ENCODE results near the gene SKI. TPM values are rescaled to one million over a fixed set of nuclear protein-coding genes. Genes with fewer than 3 reads are reported as not detected.

The SKI gene
- total RNA-seq, 1 donor from 2014 or later: 116 TPM

DNA sequence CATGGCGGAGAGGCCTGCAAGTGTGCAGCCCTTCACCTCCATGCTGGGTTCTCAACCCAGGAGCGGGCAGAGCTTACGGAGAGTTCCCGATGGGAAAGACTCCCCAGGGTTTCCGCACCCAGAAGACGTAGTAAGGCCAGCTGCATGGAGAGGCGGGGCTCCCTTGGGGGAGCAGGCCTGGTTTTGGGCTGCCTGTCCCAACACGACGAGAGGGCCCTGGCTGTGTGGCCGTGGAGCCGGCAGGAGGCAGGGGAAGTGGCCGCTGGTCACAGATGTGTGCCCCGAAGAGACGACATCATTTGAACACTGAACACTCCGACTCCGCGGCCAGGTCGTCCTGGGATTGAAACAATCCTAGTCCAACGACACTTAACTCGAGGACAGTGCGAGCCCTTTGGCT is 106.2 kb downstream of the SKI start:
- no peaks in the 10 kb centered on the region for H3K9me3 Mint-ChIP-seq (ENCODE audit: low read depth)
- TF ChIP-seq, protein P1, sequence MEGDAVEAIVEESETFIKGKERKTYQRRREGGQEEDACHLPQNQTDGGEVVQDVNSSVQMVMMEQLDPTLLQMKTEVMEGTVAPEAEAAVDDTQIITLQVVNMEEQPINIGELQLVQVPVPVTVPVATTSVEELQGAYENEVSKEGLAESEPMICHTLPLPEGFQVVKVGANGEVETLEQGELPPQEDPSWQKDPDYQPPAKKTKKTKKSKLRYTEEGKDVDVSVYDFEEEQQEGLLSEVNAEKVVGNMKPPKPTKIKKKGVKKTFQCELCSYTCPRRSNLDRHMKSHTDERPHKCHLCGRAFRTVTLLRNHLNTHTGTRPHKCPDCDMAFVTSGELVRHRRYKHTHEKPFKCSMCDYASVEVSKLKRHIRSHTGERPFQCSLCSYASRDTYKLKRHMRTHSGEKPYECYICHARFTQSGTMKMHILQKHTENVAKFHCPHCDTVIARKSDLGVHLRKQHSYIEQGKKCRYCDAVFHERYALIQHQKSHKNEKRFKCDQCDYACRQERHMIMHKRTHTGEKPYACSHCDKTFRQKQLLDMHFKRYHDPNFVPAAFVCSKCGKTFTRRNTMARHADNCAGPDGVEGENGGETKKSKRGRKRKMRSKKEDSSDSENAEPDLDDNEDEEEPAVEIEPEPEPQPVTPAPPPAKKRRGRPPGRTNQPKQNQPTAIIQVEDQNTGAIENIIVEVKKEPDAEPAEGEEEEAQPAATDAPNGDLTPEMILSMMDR (IDR thresholded peaks at IDR 0.05): no peak

DNA sequence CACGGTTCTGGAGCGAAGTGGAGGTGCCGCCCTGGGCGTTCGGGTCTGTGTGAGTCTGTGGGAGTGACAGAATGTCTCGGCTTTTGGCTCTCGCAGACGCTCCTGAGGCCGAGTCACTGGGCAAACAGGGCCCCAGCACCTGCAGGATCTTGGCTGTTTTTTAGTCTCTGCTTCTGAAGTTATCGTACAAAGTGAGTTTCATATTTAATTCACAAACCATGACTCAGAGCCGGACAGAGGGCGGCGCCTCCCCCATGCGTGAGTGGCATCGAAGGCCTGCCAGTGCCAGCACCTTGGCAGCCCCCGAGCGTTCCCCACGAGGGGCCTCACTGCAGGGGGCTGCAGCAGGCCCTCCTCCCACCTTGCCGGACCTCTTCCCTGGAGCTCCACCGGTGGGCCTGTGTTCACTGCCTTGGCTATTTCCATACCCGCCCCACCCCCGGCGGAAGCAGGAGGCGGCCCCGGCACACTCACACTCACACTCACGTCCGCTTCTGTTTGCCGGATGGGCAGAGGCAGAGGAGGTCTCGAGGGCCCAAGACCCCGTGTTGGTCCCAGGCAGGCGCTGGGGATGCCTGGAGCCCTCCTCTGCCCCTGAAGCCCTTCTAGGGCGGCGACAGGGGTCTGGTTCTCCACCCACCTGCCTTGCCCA is 106.9 kb downstream of the SKI start:
- H3K36me3 Mint-ChIP-seq (ENCODE audit: low read depth): no peaks in the 10 kb centered on the region
- peaks cover 27% of the 10 kb centered on the region for H3K4me1 Mint-ChIP-seq (ENCODE audit: low read depth)
- H3K27me3 Mint-ChIP-seq (ENCODE audit: low read depth): no peaks in the 10 kb centered on the region
- H3K9me3 Mint-ChIP-seq (ENCODE audit: low read depth): no peaks in the 10 kb centered on the region
- no peak overlapping the region for H3K4me3 Mint-ChIP-seq (ENCODE audit: unreplicated experiment)
- peak overlapping the region; percentile 49 for H3K27ac Mint-ChIP-seq (ENCODE audit: unreplicated experiment)
- no peak for DNase-seq (ENCODE audit: low spot score)
- TF ChIP-seq, protein P1 (IDR thresholded peaks at IDR 0.05): no peak

More for the DNA sequence above, 106.2 kb downstream of the SKI start:
- H3K27me3 Mint-ChIP-seq (ENCODE audit: low read depth): no peaks in the 10 kb centered on the region
- no peak overlapping the region for H3K4me3 Mint-ChIP-seq (ENCODE audit: unreplicated experiment)
- peak overlapping the region; percentile 49 for H3K27ac Mint-ChIP-seq (ENCODE audit: unreplicated experiment)
- no peak for DNase-seq (ENCODE audit: low spot score)
- peaks cover 27% of the 10 kb centered on the region for H3K4me1 Mint-ChIP-seq (ENCODE audit: low read depth)
- H3K36me3 Mint-ChIP-seq (ENCODE audit: low read depth): no peaks in the 10 kb centered on the region

DNA sequence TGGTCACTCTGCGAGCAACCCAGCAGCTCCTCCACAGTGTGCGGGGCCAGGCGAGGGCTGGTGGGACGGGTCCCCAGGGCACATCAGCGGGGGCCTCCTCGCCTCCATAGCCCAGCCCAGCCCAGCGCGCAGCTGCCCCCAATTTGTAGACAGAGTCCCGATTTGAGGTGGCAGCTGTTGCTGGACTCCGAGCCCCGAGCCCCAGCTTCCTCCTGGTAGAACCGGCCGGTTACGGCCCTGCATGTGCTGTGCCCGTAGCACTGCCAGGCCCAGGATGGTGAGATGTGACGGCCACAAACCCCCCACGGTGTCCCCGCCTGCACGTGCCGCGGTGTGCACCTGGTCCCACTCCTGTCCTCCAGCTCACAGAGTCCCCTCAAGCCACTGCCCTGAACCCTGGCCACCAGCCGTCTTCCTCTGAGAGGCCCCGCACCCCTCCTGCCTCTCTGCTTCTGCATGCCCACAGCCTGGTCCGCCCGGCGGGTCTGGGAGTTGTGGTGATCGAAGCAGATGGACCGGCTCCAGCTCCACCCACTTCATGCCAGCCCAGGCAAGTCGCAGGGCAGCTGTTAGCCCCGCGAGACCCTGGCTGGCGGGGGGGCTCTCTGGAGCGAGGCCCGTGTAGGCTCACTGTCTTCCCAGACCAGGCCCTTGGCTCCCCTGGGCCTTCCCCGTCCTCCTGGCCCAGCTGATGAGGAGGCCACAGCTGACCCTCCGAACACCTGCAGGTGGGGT is 107.8 kb downstream of the SKI start:
- Mint-ChIP-seq H3K4me1 (ENCODE audit: low read depth) (peaks cover 19% of the 10 kb centered on the region), H3K27me3 (ENCODE audit: low read depth) (no peaks in the 10 kb centered on the region), H3K27ac (ENCODE audit: unreplicated experiment) (no peak overlapping the region), H3K9me3 (ENCODE audit: low read depth) (no peaks in the 10 kb centered on the region), H3K4me3 (ENCODE audit: unreplicated experiment) (no peak overlapping the region), H3K36me3 (ENCODE audit: low read depth) (no peaks in the 10 kb centered on the region)
- TF ChIP-seq, protein P1 (IDR thresholded peaks at IDR 0.05): no peak
- DNase-seq (ENCODE audit: low spot score): no peak

DNA sequence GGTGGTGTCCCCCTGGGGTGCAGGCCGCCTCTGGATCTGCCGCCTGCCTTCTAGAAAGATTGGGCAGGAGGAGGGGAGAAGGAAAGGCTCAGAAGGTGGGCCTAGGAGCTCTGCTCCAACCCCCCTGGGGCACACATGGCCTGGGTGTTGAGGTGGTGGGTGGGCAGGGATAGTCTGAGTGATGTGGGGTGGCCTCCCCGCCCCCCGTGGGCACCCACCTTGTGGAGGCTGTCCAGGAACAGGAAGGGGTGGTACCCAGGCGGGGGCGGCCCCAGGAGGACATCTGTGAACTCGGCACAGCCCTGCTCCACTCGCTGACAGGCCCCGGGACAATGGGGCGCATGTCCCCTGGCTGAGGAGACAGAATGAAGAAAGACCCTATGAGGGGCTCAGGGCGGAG is 108.4 kb downstream of the SKI start:
- Mint-ChIP-seq H3K36me3 (ENCODE audit: low read depth) (no peaks in the 10 kb centered on the region), H3K27ac (ENCODE audit: unreplicated experiment) (no peak overlapping the region), H3K27me3 (ENCODE audit: low read depth) (no peaks in the 10 kb centered on the region), H3K9me3 (ENCODE audit: low read depth) (no peaks in the 10 kb centered on the region), H3K4me3 (ENCODE audit: unreplicated experiment) (no peak overlapping the region), H3K4me1 (ENCODE audit: low read depth) (peaks cover 17% of the 10 kb centered on the region)
- DNase-seq (ENCODE audit: low spot score): no peak
- TF ChIP-seq, protein P1 (IDR thresholded peaks at IDR 0.05): no peak

DNA sequence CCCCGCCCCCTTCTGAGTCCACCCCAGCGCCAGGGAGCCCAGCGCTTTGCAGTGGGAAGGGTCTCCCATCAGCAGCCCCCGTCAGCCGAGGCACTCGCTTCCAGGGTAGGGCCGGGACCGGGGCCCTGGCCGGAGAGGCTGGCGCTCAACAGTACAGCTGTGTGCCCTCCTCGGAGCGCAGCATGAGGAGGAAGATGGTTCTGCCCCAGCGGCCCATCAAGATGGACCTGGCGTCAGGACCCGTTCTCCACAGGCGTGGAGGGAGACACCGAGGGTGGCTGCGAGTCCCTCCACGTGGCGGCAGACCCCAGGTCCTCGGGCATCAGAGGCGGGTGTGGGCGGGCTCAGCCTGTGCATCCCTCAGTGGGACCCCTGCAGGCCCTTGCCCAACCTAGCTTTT is 109.0 kb downstream of the SKI start:
- no peak for DNase-seq (ENCODE audit: low spot score)
- Mint-ChIP-seq H3K27me3 (ENCODE audit: low read depth) (no peaks in the 10 kb centered on the region), H3K27ac (ENCODE audit: unreplicated experiment) (no peak overlapping the region), H3K9me3 (ENCODE audit: low read depth) (no peaks in the 10 kb centered on the region), H3K4me3 (ENCODE audit: unreplicated experiment) (no peak overlapping the region), H3K4me1 (ENCODE audit: low read depth) (peaks cover 17% of the 10 kb centered on the region), H3K36me3 (ENCODE audit: low read depth) (no peaks in the 10 kb centered on the region)
- TF ChIP-seq, protein P1 (IDR thresholded peaks at IDR 0.05): no peak
